Endothelial cell of umbilical vein (primary cell): ENCODE results near the gene STX4. TPM values are rescaled to one million over a fixed set of nuclear protein-coding genes. Genes with fewer than 3 reads are reported as not detected.

Experiments used
- BruUV-seq: library from RNA; stranded (reverse); fragments of 400-500 nt; replicated peaks from 2 replicates; lab custom pipeline; 2021; lab: Mats Ljungman, UMichigan
- CTCF ChIA-PET: fragments of 300-600, 350-600 bp; sonication (Branson Sonifier 250); formaldehyde crosslinking; loops from one replicate; lab custom pipeline; 2021; ENCODE audit warnings: antibody characterized with exemption, inconsistent platforms; lab: Charles Lee
- POLR2A ChIA-PET: fragments of 300-600, 350-600 bp; sonication (Branson Sonifier 250); formaldehyde crosslinking; loops from one replicate; lab custom pipeline; 2021; ENCODE audit warnings: antibody characterized with exemption, inconsistent platforms; lab: Charles Lee
- DNase-seq: peaks from one replicate; pipeline ENCODE4 v3.0.0-alpha.2; 2011; ENCODE audit warnings: low read depth, low spot score
- FAIRE-seq: peaks from 2 replicates; lab custom pipeline; 2011; peaks lifted over from hg19 to GRCh38; lab: Jason Lieb, UNC
- H2AFZ ChIP-seq: 2 replicates; pipeline ENCODE4 v1.6.0; 2012; ENCODE audit warnings: low read depth, low read length, control low read depth, inconsistent platforms
- H3K27ac ChIP-seq: 2 replicates; pipeline ENCODE4 v1.5.1; 2011; ENCODE audit warnings: low read depth, mild to moderate bottlenecking, control low read depth, low read length, moderate library complexity; ENCODE audit not compliant: insufficient read depth
- H3K27me3 ChIP-seq, 2 experiments: 2 replicates each; pipeline versions ENCODE4 v1.6.0 to v1.6.1; 2011; ENCODE audit warnings: low read length in 2 of 2, mixed read lengths in 1 of 2; ENCODE audit not compliant: control insufficient read depth in 2 of 2, insufficient read depth in 2 of 2
- H3K36me3 ChIP-seq, 2 experiments: 2 replicates in 1 of 2; 3 replicates in 1 of 2; pipeline ENCODE4 v1.5.1; 2011; ENCODE audit warnings: low read length in 2 of 2, mild to moderate bottlenecking in 1 of 2, moderate library complexity in 1 of 2; ENCODE audit not compliant: control insufficient read depth in 2 of 2, insufficient read depth in 2 of 2; ENCODE audit errors: extremely low read depth in 1 of 2
- H3K4me1 ChIP-seq: 3 replicates; pipeline ENCODE4 v1.5.1; 2011; ENCODE audit warnings: mild to moderate bottlenecking, low read length; ENCODE audit not compliant: control insufficient read depth, insufficient read depth; ENCODE audit errors: extremely low read depth
- H3K4me2 ChIP-seq: 2 replicates; pipeline ENCODE4 v1.6.1; 2011; ENCODE audit warnings: low read length, control low read depth, mixed read lengths; ENCODE audit not compliant: insufficient read depth
- H3K4me3 ChIP-seq, 3 experiments: fragments of 200-600 bp in 1 of 3; sonication (generic), shearing (Covaris generic) in 1 of 3; replicated peaks in 1 of 3; 2 replicates each; pipeline ENCODE4 v1.5.1; 2011 to 2016; ENCODE audit warnings: control low read depth in 3 of 3, low read length in 3 of 3, mild to moderate bottlenecking in 2 of 3, inconsistent platforms in 1 of 3, low read depth in 1 of 3, moderate library complexity in 1 of 3; ENCODE audit not compliant: insufficient read depth in 1 of 3
- H3K79me2 ChIP-seq: 2 replicates; pipeline ENCODE4 v1.6.0; 2012; ENCODE audit warnings: low read length, inconsistent platforms; ENCODE audit not compliant: control insufficient read depth, insufficient read depth
- H3K9ac ChIP-seq: replicated peaks from 2 replicates; pipeline ENCODE3; 2011; ENCODE audit warnings: low read length, control low read depth; ENCODE audit not compliant: insufficient read depth; ENCODE audit errors: extremely low read depth
- H3K9me1 ChIP-seq: replicated peaks from 3 replicates; pipeline ENCODE4 v1.6.0; 2011; ENCODE audit warnings: mild to moderate bottlenecking, low read length; ENCODE audit not compliant: control insufficient read depth, insufficient read depth; ENCODE audit errors: extremely low read depth
- H3K9me3 ChIP-seq: replicated peaks from 2 replicates; pipeline ENCODE4 v1.5.1; 2012; ENCODE audit warnings: low read length, inconsistent platforms; ENCODE audit not compliant: control insufficient read depth, insufficient read depth
- H4K20me1 ChIP-seq: replicated peaks from 2 replicates; pipeline ENCODE3; 2011; ENCODE audit warnings: mild to moderate bottlenecking, low read length; ENCODE audit not compliant: control insufficient read depth, insufficient read depth; ENCODE audit errors: extremely low read depth
- EZH2 ChIP-seq: IDR thresholded peaks from 2 replicates; pipeline ENCODE4 v1.6.1; 2012; ENCODE audit warnings: borderline replicate concordance, low read depth, mild to moderate bottlenecking, moderate library complexity, low read length, inconsistent platforms; ENCODE audit not compliant: severe bottlenecking
- FOS ChIP-seq: IDR thresholded peaks from 2 replicates; pipeline ENCODE4 v1.6.1; 2011; ENCODE audit warnings: mild to moderate bottlenecking, low read length, moderate library complexity, borderline replicate concordance; ENCODE audit not compliant: insufficient read depth
- GATA2 ChIP-seq: IDR thresholded peaks from 2 replicates; pipeline ENCODE4 v1.7.0; 2011; ENCODE audit warnings: low read depth, mild to moderate bottlenecking, moderate library complexity, mixed read lengths, low read length; ENCODE audit not compliant: insufficient read length, insufficient read depth
- JUN ChIP-seq: IDR thresholded peaks from 2 replicates; pipeline ENCODE4 v1.6.1; 2011; ENCODE audit warnings: borderline replicate concordance, low read depth; ENCODE audit not compliant: insufficient read length, insufficient read depth
- MAX ChIP-seq: IDR thresholded peaks from 2 replicates; pipeline ENCODE4 v1.6.1; 2011; ENCODE audit not compliant: insufficient read depth, insufficient read length
- MYC ChIP-seq: IDR thresholded peaks from one replicate; pipeline ENCODE4 v1.6.1; 2011; ENCODE audit warnings: mild to moderate bottlenecking, low read depth, low read length
- POLR2A ChIP-seq: IDR thresholded peaks from 2 replicates; pipeline ENCODE4 v1.6.1; 2012; ENCODE audit warnings: low read depth, mild to moderate bottlenecking, control low read depth, low read length
- POLR2AphosphoS5 ChIP-seq: IDR thresholded peaks from 2 replicates; pipeline ENCODE4 v1.6.1; 2012; ENCODE audit warnings: low read depth, mild to moderate bottlenecking, control low read depth, low read length, moderate library complexity; ENCODE audit not compliant: insufficient read depth
- dilution Hi-C: fragments of 300-500 bp; cut with MboI; formaldehyde crosslinking; loops from one replicate; pipeline ENCODE4 v1.15.0; 2019; ENCODE audit warnings: low sequenced_read_pairs; ENCODE audit not compliant: extremely low pct_ligation_motif_present
- intact Hi-C: fragments of 100-400 bp; cut with micrococcal nuclease; formaldehyde crosslinking; loops from one replicate; pipeline ENCODE4 v1.10.0; 2022
- polyA plus RNA-seq, 4 experiments: library from polyadenylated mRNA; depleted of rRNA in 3 of 4; stranded (reverse) in 3 of 4; unstranded in 1 of 4; fragments of >200 nt; gene quantifications; 2 replicates each; pipeline versions ENCODE4 v1.2.1 to v1.2.3, GENCODE V29; 2011 to 2012; ENCODE audit warnings: missing spikeins in 1 of 4
- total RNA-seq: library from RNA; stranded (reverse); gene quantifications from 2 replicates; pipeline ENCODE4 v1.2.3, GENCODE V29; 2021
- TF ChIP-seq, protein P1 (sequence below), 2 donors: IDR thresholded peaks; 1 replicate in 1 of 2; 2 replicates in 1 of 2; pipeline ENCODE4 v1.5.1; 2011; ENCODE audit warnings: low read length in 2 of 2, mild to moderate bottlenecking in 2 of 2, moderate library complexity in 2 of 2, control low read depth in 1 of 2, inconsistent platforms in 1 of 2, low read depth in 1 of 2; ENCODE audit not compliant: insufficient read depth in 1 of 2; ENCODE audit errors: extremely low read depth in 1 of 2

Gene STX4
- total and polyA plus RNA-seq, 2 donors (not counting 3 experiments of a cell fraction or from before 2014, with no cell fraction given): 49.5 to 65.2 TPM

- FAIRE-seq: no peak
- Histone ChIP-seq H3K27me3 (no peaks in the 10 kb centered on the region), H3K9me1 (no peaks in the 10 kb centered on the region), H3K4me2 (no peak overlapping the region), H3K4me3 (no peak overlapping the region), H3K79me2 (peaks cover 2% of the 10 kb centered on the region), H3K36me3 (peaks cover 0 to 21% of the 10 kb centered on the region in 2 experiments), H3K4me1 (no peaks in the 10 kb centered on the region), H4K20me1 (no peaks in the 10 kb centered on the region), H3K27ac (no peak overlapping the region), H3K9ac (no peak overlapping the region), H2AFZ (no peak overlapping the region), H3K9me3 (no peaks in the 10 kb centered on the region)
- ChIA-PET POLR2A (interaction anchor here (1.9 kb wide), 1 partner anchor 10 kb away, joined by 6 read pairs; the partner anchor contains the start of genes ZNF646 and ZNF668), CTCF (interaction anchor here (1.0 to 1.5 kb wide), 2 partner anchors 10 to 16 kb away, joined by 3 read pairs; partner anchors contain the start of genes ZNF646 and ZNF668)
- dilution Hi-C loops (no loop called here), intact Hi-C loops (no loop called here)
- BruUV-seq: no TSS peak
- no peak for DNase-seq
- no peak for TF ChIP-seq MYC
- no peak for TF ChIP-seq GATA2
- TF ChIP-seq MAX: no peak
- no peak for TF ChIP-seq POLR2A
- TF ChIP-seq, protein P1, sequence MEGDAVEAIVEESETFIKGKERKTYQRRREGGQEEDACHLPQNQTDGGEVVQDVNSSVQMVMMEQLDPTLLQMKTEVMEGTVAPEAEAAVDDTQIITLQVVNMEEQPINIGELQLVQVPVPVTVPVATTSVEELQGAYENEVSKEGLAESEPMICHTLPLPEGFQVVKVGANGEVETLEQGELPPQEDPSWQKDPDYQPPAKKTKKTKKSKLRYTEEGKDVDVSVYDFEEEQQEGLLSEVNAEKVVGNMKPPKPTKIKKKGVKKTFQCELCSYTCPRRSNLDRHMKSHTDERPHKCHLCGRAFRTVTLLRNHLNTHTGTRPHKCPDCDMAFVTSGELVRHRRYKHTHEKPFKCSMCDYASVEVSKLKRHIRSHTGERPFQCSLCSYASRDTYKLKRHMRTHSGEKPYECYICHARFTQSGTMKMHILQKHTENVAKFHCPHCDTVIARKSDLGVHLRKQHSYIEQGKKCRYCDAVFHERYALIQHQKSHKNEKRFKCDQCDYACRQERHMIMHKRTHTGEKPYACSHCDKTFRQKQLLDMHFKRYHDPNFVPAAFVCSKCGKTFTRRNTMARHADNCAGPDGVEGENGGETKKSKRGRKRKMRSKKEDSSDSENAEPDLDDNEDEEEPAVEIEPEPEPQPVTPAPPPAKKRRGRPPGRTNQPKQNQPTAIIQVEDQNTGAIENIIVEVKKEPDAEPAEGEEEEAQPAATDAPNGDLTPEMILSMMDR (IDR thresholded peaks at IDR 0.05; ENCODE audit: extremely low read depth in 1 of 2, insufficient read depth in 1 of 2, low read depth in 1 of 2, low read length in 2 of 2): no peak
- no peak for TF ChIP-seq POLR2AphosphoS5
- no peak for TF ChIP-seq EZH2
- no peak for TF ChIP-seq FOS
- TF ChIP-seq JUN: no peak
Measured at GRCh38 chr16:31083981-31084380, 50.6 kb downstream of the STX4 start.
